Stomach (tissue), 9 donors: Measurements from ENCODE around the gene STAM2. TPM values are rescaled to one million over a fixed set of nuclear protein-coding genes. Genes with fewer than 3 reads are reported as not detected.
"Not testable (repeated sequence)": the region's sequence is repeated elsewhere in the genome, so short reads cannot be mapped to it uniquely, and the experiment has no call there.

Source experiments
- DNase-seq, 2 donors: peaks; one replicate each; pipeline versions ENCODE4 v3.0.0 to v3.0.0-alpha.2; 2013 to 2019
- H3K27ac ChIP-seq, 5 donors: fragments of 200-600 bp in 4 of 5; sonication (generic) in 4 of 5; one replicate each; pipeline ENCODE4 v1.5.1; 2013 to 2019; ENCODE audit warnings: mild to moderate bottlenecking in 1 of 5, moderate library complexity in 1 of 5
- H3K27me3 ChIP-seq, 3 donors: fragments of 200-600 bp; sonication (generic); one replicate each; pipeline ENCODE4 v1.5.1; 2017 to 2019; ENCODE audit warnings: mixed run types in 1 of 3
- H3K36me3 ChIP-seq, 4 donors: fragments of 200-600 bp; sonication (generic); 1 replicate in 3 of 4; 2 replicates in 1 of 4; pipeline ENCODE4 v1.5.1; 2016 to 2019
- H3K4me1 ChIP-seq, 4 donors: fragments of 200-600 bp; sonication (generic); one replicate each; pipeline ENCODE4 v1.5.1; 2016 to 2019
- H3K4me3 ChIP-seq, 4 donors: fragments of 200-600 bp; sonication (generic) in 3 of 4; one replicate each; pipeline ENCODE4 v1.5.1; 2016 to 2019; ENCODE audit warnings: mild to moderate bottlenecking in 1 of 4
- H3K9me3 ChIP-seq, 4 donors: fragments of 200-600 bp; sonication (generic); one replicate each; pipeline ENCODE4 v1.5.1; 2016 to 2019
- CTCF ChIP-seq, 7 experiments: fragments of 450-650 bp in 4 of 7; fragments of 200-600 bp in 3 of 7; sonication (generic) in 3 of 7; IDR thresholded peaks; one replicate each; pipeline ENCODE4 v1.5.1; 2016 to 2019; ENCODE audit warnings: antibody characterized with exemption in 7 of 7, control low read depth in 2 of 7, mild to moderate bottlenecking in 1 of 7
- EP300 ChIP-seq: sonication (generic); formaldehyde crosslinking; IDR thresholded peaks from one replicate; pipeline ENCODE4 v1.6.1; 2017; ENCODE audit warnings: antibody characterized with exemption
- POLR2A ChIP-seq, 4 donors: fragments of 450-650 bp; IDR thresholded peaks; one replicate each; pipeline ENCODE4 v1.6.1; 2016; ENCODE audit warnings: antibody characterized with exemption in 4 of 4, control low read depth in 2 of 4, mild to moderate bottlenecking in 1 of 4, moderate library complexity in 1 of 4
- POLR2AphosphoS5 ChIP-seq, 3 donors: sonication (generic); formaldehyde crosslinking; IDR thresholded peaks; one replicate each; pipeline ENCODE4 v1.6.1; 2016; ENCODE audit warnings: antibody characterized with exemption in 3 of 3
- WGBS, 5 donors: extraction: QIAGEN DNeasy Blood & Tissue Kit in 3 of 5; methylation state at CpG; one replicate each; pipeline versions ENCODE4 v1.1.5 to v1.1.7; 2013 to 2018; 5-methylcytosine and 5-hydroxymethylcytosine counted together
- intact Hi-C: fragments of 100-400 bp; cut with DNase I; formaldehyde crosslinking; loops from one replicate; pipeline ENCODE4 v1.15.1; 2023; ENCODE audit warnings: low total_unique reads
- polyA plus RNA-seq, 3 donors: library from polyadenylated mRNA; stranded (reverse); fragments of 200-250 nt; gene quantifications; one replicate each; pipeline ENCODE4 v1.2.3, GENCODE V29; 2013
- total RNA-seq, 5 donors: library from RNA; depleted of rRNA; stranded (reverse); fragments of >200 nt; gene quantifications; one replicate each; pipeline versions ENCODE4 v1.1.0 to v1.2.3, GENCODE V29; 2014 to 2016
- donor health status: healthy with polysubstance abuse.
- donor health status: Bipolar disorder and iron deficiency.
- donor health status: healthy.

STAM2 gene
- total and polyA plus RNA-seq, 8 donors: 4.9 to 55.3 (median 11.1) TPM

DNA sequence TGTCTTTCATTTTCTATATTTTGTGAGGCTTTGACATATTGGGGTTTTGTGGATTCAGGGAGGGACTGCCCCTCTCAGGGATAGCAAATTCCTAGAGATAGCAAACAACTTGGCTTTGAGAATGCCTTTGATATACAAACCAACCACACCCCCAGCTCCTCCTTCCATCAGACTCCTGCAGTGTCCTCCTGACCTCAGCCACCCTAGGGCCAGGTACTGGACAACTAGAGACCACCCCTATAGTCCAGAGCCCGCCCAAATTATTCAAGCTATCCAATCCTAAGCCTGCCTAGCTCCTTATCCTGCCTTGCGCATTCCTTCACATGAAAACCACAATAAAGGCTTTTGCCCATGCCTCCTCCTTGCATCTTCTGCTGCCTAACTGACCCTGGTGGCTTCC lies 22.9 kb upstream of the STAM2 start:
- H3K27me3 ChIP-seq: no peaks in the 10 kb centered on the region
- intact Hi-C loops: no loop called here
- DNase-seq: no peak
- H3K36me3 ChIP-seq: no peaks in the 10 kb centered on the region
- H3K27ac ChIP-seq: no peak overlapping the region
- WGBS, 5 donors: 92 to 100% (median 96%) methylated on average over 2 of the region's 2 CpGs
- no peak overlapping the region for H3K4me3 ChIP-seq
- H3K9me3 ChIP-seq: no peaks in the 10 kb centered on the region
- TF ChIP-seq POLR2A (IDR thresholded peaks at IDR 0.05): no peak
- no peak for TF ChIP-seq CTCF (IDR thresholded peaks at IDR 0.05)
- TF ChIP-seq EP300: no peak
- no peak for TF ChIP-seq POLR2AphosphoS5 (IDR thresholded peaks at IDR 0.05)
- peaks cover 0 to 11% (median 6%) of the 10 kb centered on the region in 4 donors for H3K4me1 ChIP-seq

GRCh38 chr2:152197508-152198284 lies 22.1 kb upstream of the STAM2 start:
- 0 to 100% (median 0%) methylated on average over 1 of the region's 1 CpG for WGBS, 5 donors
- H3K4me3 ChIP-seq, H3K9me3 ChIP-seq, DNase-seq, H3K36me3 ChIP-seq, H3K27ac ChIP-seq, H3K27me3 ChIP-seq, intact Hi-C loops: not testable (repeated sequence)
- peaks cover 0 to 11% (median 6%) of the 10 kb centered on the region in 4 donors for H3K4me1 ChIP-seq

- WGBS, 5 donors: 32 to 40% (median 33%) methylated on average over 8 of the region's 8 CpGs
- Histone ChIP-seq H3K27ac (no peak overlapping the region), H3K4me1 (no peaks in the 10 kb centered on the region), H3K4me3 (no peak overlapping the region), H3K9me3 (no peaks in the 10 kb centered on the region), H3K27me3 (no peaks in the 10 kb centered on the region), H3K36me3 (no peaks in the 10 kb centered on the region)
- intact Hi-C loops: loop anchor here (5.0 kb wide), 1 partner anchor 447 kb away; no protein-coding TSS in a partner anchor
- TF ChIP-seq CTCF (IDR thresholded peaks at IDR 0.05) (peak in 5 of 7 experiments; percentile 47 to 82 (median 69)), POLR2A (IDR thresholded peaks at IDR 0.05) (no peak), POLR2AphosphoS5 (IDR thresholded peaks at IDR 0.05) (peak in 1 of 3 donors; percentile 58)
- peak in 1 of 2 donors; percentile 82 for DNase-seq
Measured at GRCh38 chr2:152189622-152190495, 14.3 kb upstream of the STAM2 start.

DNA sequence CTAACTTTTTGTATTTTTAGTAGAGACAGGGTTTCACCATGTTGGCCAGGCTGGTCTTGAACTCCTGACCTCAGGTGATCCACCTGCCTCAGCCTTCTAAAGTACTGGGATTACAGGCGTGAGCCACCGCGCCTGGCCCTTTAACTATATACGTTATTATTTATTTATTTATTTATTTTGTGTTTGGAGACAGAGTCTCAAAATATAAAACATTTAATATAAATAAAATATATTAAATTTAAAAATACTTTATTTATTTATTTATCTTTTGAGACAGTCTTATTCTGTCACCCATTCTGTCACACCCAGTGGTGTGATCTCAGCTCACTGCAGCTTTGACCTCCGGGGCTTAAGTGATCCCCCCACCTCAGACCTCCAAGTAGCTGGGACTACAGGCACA lies 11.2 kb upstream of the STAM2 start:
- H3K36me3 ChIP-seq, H3K9me3 ChIP-seq, DNase-seq, H3K27me3 ChIP-seq, H3K4me1 ChIP-seq, H3K4me3 ChIP-seq, H3K27ac ChIP-seq: not testable (repeated sequence)
- intact Hi-C loops: loop anchor here (5.0 kb wide), 1 partner anchor 450 kb away; no protein-coding TSS in a partner anchor
- 89 to 95% (median 92%) methylated on average over 5 of the region's 5 CpGs for WGBS, 5 donors

DNA sequence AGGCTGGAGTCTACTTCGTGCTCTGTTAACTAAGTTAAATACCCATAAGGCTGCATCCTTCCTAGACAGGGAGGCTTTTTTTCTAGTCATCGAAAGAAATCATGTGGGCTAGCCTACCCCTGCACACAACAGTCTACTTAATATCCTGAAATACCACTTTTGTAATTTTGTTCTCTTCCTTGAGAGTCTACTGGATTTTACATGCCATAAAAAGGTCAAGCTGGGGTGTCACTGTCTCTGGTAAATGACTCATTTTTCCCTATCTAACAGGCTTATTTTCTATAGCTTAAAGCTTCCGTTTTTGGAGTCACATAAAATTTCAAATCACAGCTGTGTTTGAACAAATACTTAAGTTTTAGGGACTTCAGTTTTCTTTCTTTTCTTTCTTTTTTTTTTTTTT lies 10.7 kb upstream of the STAM2 start:
- TF ChIP-seq EP300 (no peak), POLR2A (IDR thresholded peaks at IDR 0.05) (no peak), POLR2AphosphoS5 (IDR thresholded peaks at IDR 0.05) (no peak), CTCF (IDR thresholded peaks at IDR 0.05) (no peak)
- H3K9me3 ChIP-seq: no peaks in the 10 kb centered on the region
- no peaks in the 10 kb centered on the region for H3K36me3 ChIP-seq
- H3K4me1 ChIP-seq: no peaks in the 10 kb centered on the region
- H3K27me3 ChIP-seq: no peaks in the 10 kb centered on the region
- intact Hi-C loops: loop anchor here (5.0 kb wide), 1 partner anchor 451 kb away; no protein-coding TSS in a partner anchor
- no peak overlapping the region for H3K27ac ChIP-seq
- no peak for DNase-seq
- 78 to 94% (median 82%) methylated on average over 3 of the region's 3 CpGs for WGBS, 5 donors
- no peak overlapping the region for H3K4me3 ChIP-seq
